Measurements from ENCODE around the gene MRGPRD. TPM values are rescaled to one million over a fixed set of nuclear protein-coding genes. Genes with fewer than 3 reads are reported as not detected.
A peak's percentile ranks its signal among the peaks of the same experiment; 100 is the strongest.

The MRGPRD gene
- total and polyA plus RNA-seq, 2 experiments from 2014 or later, result not detected

GRCh38 chr11:68999093-68999747 lies 18.4 kb upstream of the MRGPRD start:
- Histone ChIP-seq H3K27ac (ENCODE audit: low read depth) (no peak overlapping the region), H3K4me2 (no peak overlapping the region), H3K79me2 (replicated peaks; ENCODE audit: insufficient read depth) (no peaks in the 10 kb centered on the region), H4K20me1 (replicated peaks; ENCODE audit: insufficient read depth) (no peaks in the 10 kb centered on the region), H2AFZ (no peak overlapping the region), H3F3A (replicated peaks; ENCODE audit: low read depth) (no peaks in the 10 kb centered on the region), H3K27me3 (ENCODE audit: insufficient read depth) (no peaks in the 10 kb centered on the region), H3K9me2 (ENCODE audit: insufficient read depth) (no peaks in the 10 kb centered on the region), H3K36me3 (ENCODE audit: insufficient read depth) (no peaks in the 10 kb centered on the region), H3K4me3 (no peak overlapping the region), H3K4me1 (ENCODE audit: insufficient read depth) (no peaks in the 10 kb centered on the region)
- H3K36me3 Mint-ChIP-seq (ENCODE audit: low read depth), result no peaks in the 10 kb centered on the region
- no peak overlapping the region for H3K4me3 Mint-ChIP-seq
- no peak for DNase-seq (ENCODE audit: low spot score)
- H3K27me3 Mint-ChIP-seq (ENCODE audit: insufficient read depth, low read depth, poor library complexity), result peaks cover 4% of the 10 kb centered on the region
- ATAC-seq, result no peak
- H3K27ac Mint-ChIP-seq, result no peak overlapping the region
- peaks cover 5% of the 10 kb centered on the region; the same call in 2 of the 3 replicates for H3K4me1 Mint-ChIP-seq
- TF ChIP-seq NANOG (IDR thresholded peaks at IDR 0.05; ENCODE audit: borderline replicate concordance) (no peak), CTCF (conservative IDR thresholded peaks at IDR 0.05; ENCODE audit: low read depth in 2 of 2) (no peak)
- no peaks in the 10 kb centered on the region for H3K9me3 Mint-ChIP-seq

GRCh38 chr11:68998390-68998911 lies 17.7 kb upstream of the MRGPRD start:
- H3K4me3 ChIP-seq, result no peak overlapping the region
- H3K4me1 ChIP-seq (ENCODE audit: insufficient read depth), result no peaks in the 10 kb centered on the region
- no peaks in the 10 kb centered on the region for H3K36me3 ChIP-seq (ENCODE audit: insufficient read depth)
- no peak overlapping the region for H3K27ac Mint-ChIP-seq
- H2AFZ ChIP-seq, result no peak overlapping the region
- H3K9me3 Mint-ChIP-seq, result no peaks in the 10 kb centered on the region
- H3K4me1 Mint-ChIP-seq, result peaks cover 5% of the 10 kb centered on the region; the same call in 2 of the 3 replicates
- H4K20me1 ChIP-seq (replicated peaks; ENCODE audit: insufficient read depth), result no peaks in the 10 kb centered on the region
- H3K4me3 Mint-ChIP-seq, result no peak overlapping the region
- H3K27ac ChIP-seq (ENCODE audit: low read depth), result no peak overlapping the region
- no peak overlapping the region for H3K4me2 ChIP-seq
- H3K36me3 Mint-ChIP-seq (ENCODE audit: low read depth), result no peaks in the 10 kb centered on the region
- H3K9me2 ChIP-seq (ENCODE audit: insufficient read depth), result no peaks in the 10 kb centered on the region
- H3K27me3 ChIP-seq (ENCODE audit: insufficient read depth), result no peaks in the 10 kb centered on the region
- H3K27me3 Mint-ChIP-seq (ENCODE audit: insufficient read depth, low read depth, poor library complexity), result peaks cover 4% of the 10 kb centered on the region
- DNase-seq (ENCODE audit: low spot score) (no peak), ATAC-seq (peak; percentile 19; the same call in 2 of the 3 replicates)
- H3K79me2 ChIP-seq (replicated peaks; ENCODE audit: insufficient read depth), result no peaks in the 10 kb centered on the region
- H3F3A ChIP-seq (replicated peaks; ENCODE audit: low read depth), result no peaks in the 10 kb centered on the region
- no peak for TF ChIP-seq ZNF114 (CRISPR knock-in tag; IDR thresholded peaks at IDR 0.05)
- no peak for TF ChIP-seq JUNB (IDR thresholded peaks at IDR 0.05; ENCODE audit: unreplicated experiment)
- TF ChIP-seq REST (IDR thresholded peaks at IDR 0.05; ENCODE audit: unreplicated experiment), result no peak
- TF ChIP-seq STAT1 (IDR thresholded peaks at IDR 0.05; ENCODE audit: unreplicated experiment), result no peak
- TF ChIP-seq ETS1 (IDR thresholded peaks at IDR 0.05), result no peak
- TF ChIP-seq NANOG (IDR thresholded peaks at IDR 0.05; ENCODE audit: borderline replicate concordance), result no peak
- no peak for TF ChIP-seq ZNF462 (CRISPR knock-in tag; IDR thresholded peaks at IDR 0.05)

Data from GM23338 (cell line).